MV-4-11 (cell line): ENCODE results near the gene WDR18.
A peak's percentile ranks its signal among the peaks of the same experiment; 100 is the strongest.

Experiments
- DNase-seq: peaks from one replicate; lab custom pipeline; 2025; lab: John Stamatoyannopoulos, UW

WDR18 gene

GRCh38 chr19:964761-965694 is 19.1 kb upstream of the WDR18 start:
- DNase-seq = no peak

- DNase-seq = peak; percentile 48
Measured at GRCh38 chr19:966485-967088, 17.6 kb upstream of the WDR18 start.

DNA sequence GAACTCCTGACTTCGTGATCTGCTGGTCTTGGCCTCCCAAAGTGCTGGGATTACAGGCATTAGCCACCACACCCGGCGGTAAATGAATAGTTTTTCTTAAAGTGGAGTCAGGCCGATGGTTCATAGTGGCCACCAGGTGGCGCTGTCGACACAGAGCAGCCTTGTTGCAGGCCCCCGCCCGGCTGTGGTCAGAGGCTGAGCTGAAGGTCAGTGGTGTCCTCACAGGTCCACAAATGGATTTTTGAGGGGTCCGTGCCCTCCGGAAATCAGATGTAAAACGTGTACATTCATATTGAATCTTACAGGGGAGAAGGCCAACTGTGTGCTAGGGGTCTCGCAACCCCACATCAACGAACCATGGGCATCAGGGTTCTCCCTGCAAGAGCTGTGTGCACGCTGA is 13.4 kb upstream of the WDR18 start:
- peak; percentile 17 for DNase-seq

DNA sequence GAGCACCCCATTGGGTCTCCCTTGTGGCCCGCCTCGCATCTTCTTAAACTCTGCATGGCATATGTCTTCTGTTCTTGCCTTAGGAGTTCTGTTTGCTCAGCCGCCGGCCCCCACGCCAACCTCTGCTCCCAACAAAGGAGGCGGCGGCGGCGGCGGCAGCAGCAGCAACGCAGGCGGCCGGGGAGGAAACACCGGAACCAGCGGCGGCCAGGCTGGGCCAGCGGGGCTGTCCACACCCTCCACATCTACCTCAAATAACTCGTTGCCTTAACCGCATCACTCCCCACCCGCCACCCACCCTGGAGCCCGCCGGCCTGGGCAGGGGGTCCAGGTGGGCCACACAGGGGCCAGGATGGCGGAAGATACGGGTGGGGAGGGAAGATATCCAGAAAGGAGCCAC is 12.3 kb upstream of the WDR18 start:
- DNase-seq = no peak

DNA sequence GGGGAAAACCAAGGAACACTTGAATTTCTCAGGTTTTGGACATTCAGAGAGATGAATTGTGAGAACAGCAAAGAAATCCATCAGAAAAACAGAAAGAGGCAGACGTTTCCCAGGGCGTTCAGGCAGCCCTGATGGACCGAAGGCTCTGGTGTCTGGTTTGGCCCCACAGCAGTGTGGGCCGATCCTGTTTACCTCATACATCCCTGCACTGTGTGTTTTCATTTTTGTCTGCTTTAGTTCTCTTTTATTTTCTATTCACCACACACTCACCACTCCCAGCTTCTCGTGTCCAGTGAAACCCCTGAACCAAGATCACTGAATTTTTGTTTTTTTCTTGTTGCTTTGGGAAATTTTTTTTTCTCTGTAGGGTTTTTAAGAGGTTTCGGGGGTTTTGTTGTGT is 11.9 kb upstream of the WDR18 start:
- no peak for DNase-seq

DNA sequence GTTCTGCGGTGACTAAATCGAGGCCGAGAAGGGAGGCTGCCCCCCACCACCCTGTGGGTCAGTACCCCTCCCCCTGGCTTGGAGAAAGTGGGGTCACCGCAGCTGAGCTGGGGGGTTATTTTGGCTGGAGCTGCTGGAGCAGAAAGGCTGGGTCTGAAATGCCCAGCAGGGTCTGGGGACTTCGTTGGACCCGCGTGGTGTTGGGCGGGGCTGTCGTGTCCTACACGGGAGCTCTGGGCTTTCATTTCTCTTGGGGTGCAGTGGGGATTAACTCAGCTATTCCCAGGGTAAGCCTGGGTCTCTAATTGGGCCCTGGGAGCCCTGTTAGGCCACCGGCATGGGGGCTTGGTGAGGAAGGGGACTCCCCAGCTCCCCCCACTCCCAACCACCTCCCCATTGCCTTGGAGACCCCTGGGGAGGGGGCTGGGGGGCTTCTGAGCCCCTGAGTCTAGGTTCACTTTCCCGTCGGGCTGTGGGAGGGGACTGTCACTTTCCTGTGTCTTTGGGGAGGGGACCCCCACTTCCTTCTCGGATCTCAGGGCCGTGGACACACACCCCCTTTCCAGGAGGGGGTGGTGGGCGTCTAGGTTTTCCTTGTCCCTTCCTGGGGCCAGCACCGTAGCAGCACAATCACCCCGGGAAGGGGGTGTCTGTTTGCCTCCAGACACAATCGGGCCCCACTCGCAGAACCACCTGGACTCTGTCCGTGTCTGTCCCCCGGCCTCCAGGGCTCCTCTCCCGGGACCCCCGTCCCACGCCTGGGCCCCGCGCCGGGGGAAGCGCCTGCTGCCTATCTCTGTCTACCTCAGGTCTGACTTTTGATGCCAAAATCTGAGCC is 10.2 kb upstream of the WDR18 start:
- DNase-seq = no peak

DNA sequence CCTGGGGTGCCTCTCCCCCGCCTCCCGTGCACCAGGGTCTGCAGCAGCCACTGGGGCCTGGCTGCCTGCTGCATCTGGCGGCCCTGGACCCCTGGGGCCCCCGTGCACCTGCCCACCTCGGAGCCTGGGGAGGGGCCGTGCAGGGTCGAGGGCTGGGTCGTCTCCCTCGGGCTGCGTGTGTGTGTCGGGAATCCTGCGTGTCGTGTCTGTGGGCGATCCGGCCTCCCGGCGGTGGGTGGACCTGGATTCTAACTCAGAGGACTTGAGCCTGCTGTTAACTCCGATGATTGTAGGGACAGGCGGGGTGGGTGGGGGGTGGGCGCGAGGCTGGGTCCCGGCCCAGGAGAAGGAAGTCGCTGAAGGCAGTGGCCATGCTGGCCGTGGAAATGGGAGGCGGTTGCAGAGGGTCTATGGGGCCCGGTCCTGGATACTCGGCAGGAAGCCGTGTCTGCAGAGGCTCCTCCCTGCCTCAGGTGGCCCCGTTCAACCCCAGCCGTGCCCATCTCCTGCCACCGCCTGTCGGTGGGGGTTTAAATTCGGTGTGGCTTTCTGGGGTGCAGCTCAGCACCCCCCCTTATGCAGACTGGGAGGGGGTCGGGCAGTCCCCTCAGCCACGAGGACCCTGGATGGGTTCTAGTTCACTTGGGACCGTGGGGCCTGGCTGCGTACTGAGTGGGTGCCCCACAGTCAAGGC is 9.4 kb upstream of the WDR18 start:
- no peak for DNase-seq

DNA sequence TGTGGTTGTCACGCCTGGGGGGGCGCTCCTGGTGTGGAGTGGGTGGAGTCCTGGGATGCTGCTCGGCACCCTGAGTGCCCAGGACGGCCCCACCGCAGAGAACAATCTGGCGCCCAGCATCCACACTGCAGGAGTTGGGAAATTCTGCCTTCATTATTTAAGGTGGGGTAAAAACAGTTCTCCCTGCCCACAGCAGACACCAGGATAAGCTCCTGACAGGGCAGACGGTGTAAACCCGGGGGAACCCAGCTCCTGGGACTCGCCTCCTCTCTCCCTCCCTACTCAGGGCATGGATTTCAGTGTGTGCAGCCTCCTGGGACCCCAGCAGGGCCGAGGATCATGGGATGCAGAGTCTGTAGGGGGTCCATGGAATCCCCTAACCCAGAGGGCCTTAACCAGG is 7.7 kb upstream of the WDR18 start:
- DNase-seq = no peak

DNA sequence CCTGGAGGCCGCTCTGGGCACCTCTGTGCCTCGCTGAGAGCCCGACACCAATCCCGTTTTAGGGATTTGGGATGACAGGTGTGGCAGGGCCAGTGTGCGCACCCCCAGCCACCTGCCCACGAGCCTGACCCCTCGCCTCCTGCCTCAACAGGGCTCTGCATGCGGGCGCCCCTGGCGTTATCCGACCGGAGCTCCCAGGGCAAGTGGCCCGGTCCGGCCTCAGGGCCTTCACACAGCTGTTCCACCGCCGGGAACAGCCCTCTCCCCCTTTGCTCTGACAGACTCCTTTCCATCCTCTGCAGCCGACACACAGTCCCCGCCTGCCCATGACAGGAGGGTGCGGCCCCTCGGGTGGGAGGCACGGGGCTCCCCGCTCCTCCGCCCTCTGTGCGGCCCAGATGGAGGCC is 7.1 kb upstream of the WDR18 start:
- no peak for DNase-seq

GRCh38 chr19:979318-979741 is 4.8 kb upstream of the WDR18 start:
- DNase-seq = no peak

GRCh38 chr19:980133-980998 is 3.8 kb upstream of the WDR18 start:
- DNase-seq = peak; percentile 31

DNA sequence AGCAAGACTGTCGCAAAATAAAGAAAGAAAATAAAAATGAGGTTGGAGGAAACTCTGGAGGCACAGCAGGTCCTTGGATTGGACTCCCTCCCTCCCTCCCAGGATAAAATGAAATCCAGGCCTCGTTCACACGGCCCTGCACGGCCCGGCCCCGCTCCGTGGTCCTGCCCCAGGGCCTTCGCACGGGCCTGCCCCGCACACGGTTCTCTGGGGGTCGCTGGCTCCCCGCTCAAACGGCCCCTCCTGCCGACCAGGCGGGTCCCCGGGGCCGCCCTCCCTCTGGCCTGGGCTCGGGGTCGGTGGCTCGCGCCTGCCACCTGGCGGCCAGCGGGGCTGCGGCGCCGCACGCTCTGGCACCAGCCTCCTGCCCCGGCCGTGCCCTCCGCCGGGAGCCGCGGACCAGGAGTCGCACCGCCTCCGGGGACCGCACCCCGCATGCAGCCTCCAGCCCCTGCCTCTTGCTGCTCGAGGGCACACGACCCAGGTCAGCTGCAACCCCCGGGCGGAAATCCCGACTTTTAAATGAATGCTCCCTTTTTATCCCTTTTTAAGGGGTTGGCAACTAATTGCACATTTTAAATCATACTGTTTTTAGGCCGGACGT is 1.5 kb upstream of the WDR18 start:
- peak; percentile 59 for DNase-seq

GRCh38 chr19:986083-986482 is 1.9 kb downstream of the WDR18 start:
- no peak for DNase-seq

GRCh38 chr19:988081-988480 is 3.9 kb downstream of the WDR18 start:
- no peak for DNase-seq

DNA sequence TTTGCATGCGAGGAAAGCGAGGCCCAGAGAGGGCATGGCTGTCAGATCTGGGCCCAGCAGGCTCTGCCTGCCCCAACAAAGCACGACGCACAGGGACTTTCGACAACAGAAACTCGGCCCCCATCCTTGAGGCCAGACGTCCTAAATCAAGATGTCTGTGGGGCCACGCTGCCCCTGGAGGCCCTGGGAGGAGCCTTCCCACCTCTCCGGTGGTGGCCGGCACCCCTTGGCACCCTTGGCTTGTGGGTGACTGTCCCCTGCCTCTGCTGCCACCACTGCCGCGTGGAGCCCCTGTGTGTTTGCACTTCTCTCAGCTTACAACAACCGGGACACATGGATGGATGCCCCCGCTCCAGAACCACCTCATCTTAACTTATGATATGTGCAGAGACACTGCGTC is 4.4 kb downstream of the WDR18 start:
- DNase-seq = no peak

GRCh38 chr19:989381-990081 is 5.4 kb downstream of the WDR18 start:
- DNase-seq = no peak

DNA sequence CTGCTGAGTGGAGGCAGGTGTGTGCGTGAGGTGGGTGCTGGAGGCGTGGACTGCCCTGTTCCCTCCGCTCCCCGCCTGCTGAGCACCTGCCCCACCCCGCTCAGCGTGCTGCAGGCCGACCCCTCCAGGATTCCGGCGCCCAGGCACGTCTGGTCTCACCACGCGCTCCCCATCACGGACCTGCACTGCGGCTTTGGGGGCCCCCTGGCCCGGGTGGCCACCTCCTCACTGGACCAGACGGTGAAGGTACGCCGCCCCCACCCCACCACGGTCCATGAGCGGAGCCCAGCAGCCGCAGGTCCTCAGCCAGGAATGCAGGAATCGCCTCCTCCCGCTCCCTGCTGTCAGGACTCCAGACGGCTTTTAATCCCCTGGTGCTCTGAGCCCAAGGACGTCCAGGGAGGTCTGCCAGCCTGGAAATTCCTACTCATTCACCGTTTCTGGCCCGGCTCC is 6.0 kb downstream of the WDR18 start:
- DNase-seq = no peak

GRCh38 chr19:990746-991145 is 6.6 kb downstream of the WDR18 start:
- DNase-seq = no peak

DNA sequence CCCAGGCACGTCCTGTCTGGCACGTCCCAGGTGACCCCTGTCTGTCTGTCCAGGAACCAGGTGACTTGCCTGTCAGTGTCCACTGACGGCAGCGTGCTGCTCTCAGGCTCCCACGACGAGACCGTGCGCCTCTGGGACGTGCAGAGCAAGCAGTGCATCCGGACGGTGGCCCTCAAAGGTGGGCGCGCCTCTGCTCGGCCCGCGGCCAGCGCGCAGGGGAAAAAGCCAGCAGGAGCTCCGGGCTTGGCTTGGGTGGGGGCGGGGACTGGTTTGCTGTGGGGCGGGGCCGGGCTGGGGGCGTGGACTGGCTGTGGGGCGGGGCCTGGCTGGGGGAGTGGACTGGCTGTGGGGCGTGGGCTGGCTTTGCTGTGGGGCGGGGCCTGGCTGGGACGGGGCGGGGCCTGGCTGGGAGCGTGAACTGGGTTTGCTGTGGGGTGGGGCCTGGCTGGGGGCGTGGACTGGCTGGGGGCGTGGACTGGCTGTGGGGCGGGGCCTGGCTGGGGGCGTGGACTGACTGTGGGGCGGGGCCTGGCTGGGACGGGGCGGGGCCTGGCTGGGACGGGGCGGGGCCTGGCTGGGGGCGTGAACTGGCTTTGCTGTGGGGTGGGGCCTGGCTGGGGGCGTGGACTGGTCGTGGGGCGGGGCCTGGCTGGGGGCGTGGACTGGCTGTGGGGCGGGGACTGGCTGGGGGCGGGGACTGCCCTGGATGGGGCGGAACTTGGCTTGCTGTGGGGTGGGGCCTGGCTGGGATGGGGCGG is 7.2 kb downstream of the WDR18 start:
- no peak for DNase-seq
